ENCODE data around the gene HYPK.
"Not testable (repeated sequence)": the region's sequence is repeated elsewhere in the genome, so short reads cannot be mapped to it uniquely, and the experiment has no call there.

HYPK gene

DNA sequence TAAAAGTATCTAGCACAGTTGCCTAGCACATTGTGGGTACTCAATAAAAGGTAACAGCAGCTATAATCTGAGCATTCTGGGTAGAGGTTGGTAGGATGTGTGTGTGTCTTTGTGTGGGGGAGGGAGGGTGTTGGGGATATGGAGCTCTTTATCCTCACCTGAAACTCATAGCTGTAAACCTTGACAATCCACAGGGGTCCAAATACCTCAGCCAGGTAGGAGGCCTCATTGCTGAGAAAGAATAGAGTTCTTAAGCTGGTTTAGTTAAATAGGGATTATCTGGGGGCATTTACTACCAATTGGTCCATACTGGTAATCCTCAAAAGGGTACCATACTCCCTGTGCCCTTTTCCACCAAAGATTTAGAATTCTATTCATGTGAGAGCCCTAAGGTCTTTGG, 4.4 kb upstream of the HYPK start:
- no peak for DNase-seq (ENCODE audit: low read depth in 2 of 2)

GRCh38 chr15:43796566-43796965, 3.8 kb upstream of the HYPK start:
- no peak for DNase-seq (ENCODE audit: low read depth in 2 of 2)

DNA sequence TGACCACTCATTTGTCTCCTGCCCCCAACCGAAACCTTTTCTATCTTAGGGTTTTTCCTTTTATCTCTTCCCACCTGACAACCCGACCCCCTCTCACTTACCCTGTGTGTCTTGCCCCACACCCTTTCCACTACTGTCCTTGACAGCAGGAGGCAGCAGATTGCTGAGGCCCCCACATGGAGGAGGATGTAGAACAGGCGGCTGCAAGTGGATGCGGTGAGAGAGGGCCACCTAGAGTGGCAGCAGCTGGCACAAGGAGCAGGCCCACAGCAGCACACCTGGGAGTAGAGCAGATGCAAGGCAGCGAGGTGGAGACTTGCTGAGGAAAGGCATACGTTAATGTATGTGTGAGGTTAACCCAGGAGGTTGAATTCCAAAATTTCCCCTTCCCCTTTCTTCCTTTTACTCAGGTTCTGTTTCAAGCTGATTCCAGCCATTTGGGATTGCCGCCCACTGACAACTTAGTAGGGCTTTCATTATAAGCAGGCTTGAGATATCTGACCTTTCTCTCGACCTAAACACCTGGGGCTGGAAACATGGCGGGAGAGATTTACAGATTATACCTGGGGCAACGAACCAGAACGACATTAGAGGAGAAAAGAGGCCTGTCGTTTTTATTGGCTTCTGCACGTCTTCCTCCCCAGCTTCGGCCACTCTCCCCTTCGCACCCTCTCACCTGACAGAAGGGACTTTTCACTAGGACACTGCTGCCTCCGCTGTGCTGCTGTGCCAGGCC, 1.0 kb upstream of the HYPK start:
- no peak for DNase-seq (ENCODE audit: low read depth in 2 of 2)

GRCh38 chr15:43799945-43800285, 484 bp upstream of the HYPK start, which contains the start of gene SERINC4:
Gene SERINC4, minus strand, starts transcription at chr15:43800220. Its CDS starts 234 bp downstream, at chr15:43799986.
- no peak for DNase-seq (ENCODE audit: low read depth in 2 of 2)

GRCh38 chr15:43802676-43803075, 2.3 kb downstream of the HYPK start:
- DNase-seq (ENCODE audit: low read depth in 2 of 2) = not testable (repeated sequence)

- no peak for DNase-seq (ENCODE audit: low read depth in 2 of 2)
Observed at GRCh38 chr15:43808435-43808950, 8.1 kb downstream of the HYPK start.

GRCh38 chr15:43808960-43809678, 8.7 kb downstream of the HYPK start:
- no peak for DNase-seq (ENCODE audit: low read depth in 2 of 2)

DNA sequence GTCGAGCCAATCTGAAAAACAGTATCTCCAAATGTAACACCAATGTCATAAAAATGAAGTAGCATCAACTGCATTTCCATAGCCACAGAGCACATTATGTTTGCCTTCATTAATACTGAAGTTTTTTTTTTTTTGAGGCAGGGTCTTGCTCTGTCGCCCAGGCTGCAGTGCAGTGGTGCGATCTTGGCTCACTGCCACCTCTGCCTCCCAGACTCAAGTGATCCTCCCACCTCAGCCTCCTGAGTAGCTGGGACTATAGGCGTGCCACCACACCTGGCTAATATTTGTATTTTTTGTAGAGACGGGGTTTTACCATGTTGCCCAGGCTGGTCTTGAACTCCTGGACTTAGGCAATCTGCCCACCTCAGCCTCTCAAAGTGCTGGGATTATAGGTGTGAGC, 14.7 kb downstream of the HYPK start:
- DNase-seq (ENCODE audit: low read depth in 2 of 2) = not testable (repeated sequence)

GRCh38 chr15:43821505-43821904, 21.1 kb downstream of the HYPK start:
- DNase-seq (ENCODE audit: low read depth in 2 of 2) = no peak

- DNase-seq (ENCODE audit: low read depth in 2 of 2) = peak; percentile 88 to 91
Observed at GRCh38 chr15:43824302-43825246, 24.2 kb downstream of the HYPK start, which contains the start of gene MFAP1. Gene MFAP1, minus strand, starts transcription at chr15:43824690. Its CDS starts 121 bp downstream, at chr15:43824569.

GRCh38 chr15:43825305-43825704, 24.9 kb downstream of the HYPK start:
- not testable (repeated sequence) for DNase-seq (ENCODE audit: low read depth in 2 of 2)

DNA sequence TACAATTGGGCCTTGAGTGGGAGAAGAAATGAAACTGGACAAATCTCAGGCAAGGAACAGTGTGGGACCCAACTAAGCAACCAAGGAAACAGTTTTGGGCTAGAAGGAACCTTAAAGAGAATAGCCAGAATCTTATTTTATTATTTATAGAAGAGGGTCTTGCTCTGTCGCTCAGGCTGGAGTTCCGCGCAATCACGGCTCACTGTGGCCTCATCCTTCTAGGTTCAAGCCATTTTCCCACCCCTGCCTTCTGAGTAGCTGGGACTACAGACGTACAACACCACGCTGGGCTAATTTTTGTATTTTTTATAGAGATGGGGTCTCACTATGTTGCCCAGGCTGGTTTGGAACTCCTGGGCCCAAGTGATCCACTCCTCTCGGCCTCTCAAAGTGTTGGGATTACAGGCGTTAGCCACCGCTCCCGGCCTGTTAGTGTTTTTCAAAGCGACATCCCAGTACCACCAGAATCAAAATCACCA, 25.7 kb downstream of the HYPK start:
- DNase-seq (ENCODE audit: low read depth in 2 of 2) = no peak

- peak; percentile 76 to 78 for DNase-seq (ENCODE audit: low read depth in 2 of 2)
Observed at GRCh38 chr15:43826508-43827341, 26.3 kb downstream of the HYPK start, which contains the start of gene WDR76. Gene WDR76, plus strand, starts transcription at chr15:43827002. Its CDS starts 31 bp downstream, at chr15:43827033.

DNA sequence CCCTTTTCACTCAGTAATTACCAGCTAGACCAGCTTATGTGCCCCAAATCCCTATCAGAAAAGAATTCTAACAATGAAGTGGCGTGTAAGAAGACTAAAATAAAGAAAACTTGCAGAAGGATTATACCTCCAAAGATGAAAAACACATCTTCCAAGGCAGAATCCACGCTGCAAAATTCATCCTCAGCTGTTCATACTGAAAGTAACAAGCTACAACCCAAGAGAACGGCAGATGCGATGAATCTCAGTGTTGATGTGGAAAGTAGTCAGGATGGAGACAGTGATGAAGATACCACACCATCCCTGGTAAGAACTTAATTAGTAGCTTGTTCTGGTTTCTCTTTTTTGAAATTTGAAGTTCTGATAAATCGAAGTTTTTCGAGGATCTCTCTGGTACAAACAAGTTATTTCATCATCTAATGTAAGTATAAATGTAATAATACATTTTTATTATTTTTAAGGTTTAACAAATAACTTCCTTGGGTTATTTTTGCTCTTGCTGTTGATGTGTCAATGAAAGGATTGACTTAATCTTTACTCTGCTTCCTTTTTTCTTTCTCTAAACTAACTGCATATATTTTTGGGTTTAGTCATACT, 27.8 kb downstream of the HYPK start:
- peak in 1 of 2 donors; percentile 16 for DNase-seq (ENCODE audit: low read depth in 2 of 2)

DNA sequence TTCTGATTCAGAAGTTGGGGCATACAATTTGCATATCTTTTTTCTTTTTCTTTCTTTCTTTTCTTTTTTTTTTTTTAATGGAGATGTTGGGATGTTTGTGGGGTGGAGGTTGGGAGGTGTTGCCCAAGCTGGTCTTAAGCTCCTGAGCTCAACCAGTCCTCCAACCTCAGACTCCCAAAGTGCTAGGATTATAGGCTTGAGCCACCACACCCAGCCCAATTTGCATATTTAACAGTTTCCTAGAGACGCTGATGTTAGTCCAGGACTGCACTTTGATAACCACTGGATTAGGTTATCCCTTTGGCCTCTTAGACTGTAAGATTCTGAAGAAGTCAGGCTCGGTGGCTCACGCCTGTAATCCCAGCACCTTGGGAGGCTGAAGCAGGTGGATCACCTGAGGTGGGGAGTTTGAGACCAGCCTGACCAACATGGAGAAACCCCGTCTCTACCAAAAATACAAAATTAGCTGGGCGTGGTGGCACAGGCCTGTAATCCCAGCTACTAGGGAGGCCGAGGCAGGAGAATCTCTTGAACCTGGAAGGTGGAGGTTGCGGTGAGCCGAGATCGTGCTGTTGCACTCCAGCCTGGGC, 29.6 kb downstream of the HYPK start:
- not testable (repeated sequence) for DNase-seq (ENCODE audit: low read depth in 2 of 2)

GRCh38 chr15:43830691-43831275, 30.4 kb downstream of the HYPK start:
- not testable (repeated sequence) for DNase-seq (ENCODE audit: low read depth in 2 of 2)

- DNase-seq (ENCODE audit: low read depth in 2 of 2) = not testable (repeated sequence)
Observed at GRCh38 chr15:43831519-43832052, 31.2 kb downstream of the HYPK start.

GRCh38 chr15:43832485-43832884, 32.1 kb downstream of the HYPK start:
- not testable (repeated sequence) for DNase-seq (ENCODE audit: low read depth in 2 of 2)

GRCh38 chr15:43845421-43845820, 45.0 kb downstream of the HYPK start:
- no peak for DNase-seq (ENCODE audit: low read depth in 2 of 2)

Measured in stimulated activated CD4-positive, alpha-beta T cell treated with anti-CD3 and anti-CD28 coated beads, Interleukin-15, amount 100 ng/mL, for 48 hours (primary cell).